GM19324 (cell line): ENCODE results near the gene NWD2.

ENCODE experiments used
- ATAC-seq: cut with Tn5 transposase; IDR thresholded peaks from one replicate; pipeline ENCODE4 v1.9.1; 2021; ENCODE audit warnings: mild to moderate bottlenecking, moderate library complexity; ENCODE audit not compliant: unreplicated experiment, low FRiP score

The NWD2 gene

GRCh38 chr4:37438564-37439279 is 194.2 kb downstream of the NWD2 start:
- no peak for ATAC-seq

DNA sequence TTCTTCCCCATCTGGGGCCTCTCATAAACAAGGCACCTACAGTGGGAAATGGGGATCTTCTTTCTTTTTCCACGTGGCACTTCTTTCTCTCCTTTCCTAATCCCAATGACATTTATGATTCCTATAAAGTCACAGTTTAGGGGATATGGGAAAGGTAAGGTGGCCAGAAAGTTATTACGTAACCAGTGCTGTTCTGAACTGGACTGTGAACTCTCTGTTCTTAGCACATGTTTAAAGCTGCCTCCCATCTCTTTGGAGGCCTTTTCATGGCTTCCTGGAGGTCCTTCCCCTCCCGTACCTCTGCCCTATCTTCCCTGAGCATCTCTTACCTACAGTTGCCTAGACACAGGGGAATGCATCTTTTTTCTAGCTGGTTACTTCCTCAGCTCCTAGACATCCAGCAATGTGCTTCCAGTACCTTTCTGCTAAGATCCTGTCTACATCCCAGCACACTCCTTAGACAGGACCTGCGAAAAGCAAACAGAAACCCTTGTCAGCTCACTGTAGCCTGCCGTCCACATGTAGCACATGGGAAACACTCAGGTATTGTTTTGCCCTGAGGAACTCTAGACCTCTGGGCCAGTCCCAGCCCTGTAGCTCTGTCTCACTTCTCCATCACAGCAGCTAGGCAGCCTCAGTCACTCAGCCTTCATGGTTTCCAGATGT is 195.4 kb downstream of the NWD2 start:
- ATAC-seq = no peak

GRCh38 chr4:37440501-37440900 is 196.0 kb downstream of the NWD2 start:
- no peak for ATAC-seq

- ATAC-seq = no peak
These were observed 196.9 kb downstream of the NWD2 start for GRCh38 chr4:37441231-37442061.

DNA sequence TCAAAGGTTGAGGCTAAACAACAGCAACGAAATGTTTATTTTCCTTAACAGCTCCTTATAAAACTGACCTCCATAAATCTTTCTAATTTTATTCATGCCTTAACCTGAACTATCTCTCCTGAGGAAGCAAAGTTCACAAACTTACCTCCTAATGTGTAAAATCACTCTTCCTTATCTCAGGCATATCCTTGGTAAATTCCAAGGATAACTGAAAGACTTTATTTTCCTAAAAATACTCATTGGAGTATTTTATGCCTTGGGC is 197.4 kb downstream of the NWD2 start:
- no peak for ATAC-seq

GRCh38 chr4:37443137-37443536 is 198.6 kb downstream of the NWD2 start:
- no peak for ATAC-seq

DNA sequence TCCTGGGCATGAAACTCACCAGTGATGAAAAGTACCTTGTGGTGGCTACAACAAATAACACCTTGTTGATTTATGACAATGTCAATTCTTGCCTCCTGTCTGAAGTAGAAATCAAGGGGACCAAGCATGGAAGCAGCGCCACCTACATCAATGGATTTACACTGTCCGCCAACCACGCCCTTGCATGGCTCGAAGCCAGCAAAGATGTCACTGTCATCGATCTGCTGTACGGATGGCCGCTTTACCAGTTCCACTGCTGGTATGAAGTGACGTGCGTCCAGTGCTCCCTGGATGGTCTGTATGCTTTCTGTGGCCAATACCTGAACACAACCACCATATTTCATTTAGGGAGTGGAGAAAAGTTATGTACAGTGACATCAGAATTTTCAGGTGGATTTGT is 200.5 kb downstream of the NWD2 start:
- no peak for ATAC-seq

GRCh38 chr4:37446016-37446415 is 201.5 kb downstream of the NWD2 start:
- no peak for ATAC-seq

GRCh38 chr4:37447886-37448285 is 203.3 kb downstream of the NWD2 start:
- ATAC-seq = no peak

DNA sequence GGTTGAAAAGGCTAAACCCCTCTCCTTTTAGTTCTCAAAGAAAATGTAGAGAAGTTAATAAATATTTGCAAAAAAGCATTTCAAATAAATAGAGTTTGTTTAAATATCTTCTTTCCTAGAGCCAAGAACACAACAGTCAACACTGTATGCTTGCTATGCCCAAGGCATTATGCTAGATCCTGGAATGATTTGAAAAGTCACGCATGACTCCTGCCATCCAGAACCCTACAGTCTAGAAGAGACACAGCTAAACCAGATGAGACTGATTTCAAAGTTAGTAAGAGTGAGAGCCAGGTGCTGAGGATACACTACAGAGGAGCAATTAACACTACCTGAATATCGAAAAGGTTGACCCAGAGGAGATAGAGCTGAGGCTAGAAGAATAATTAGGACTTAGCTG is 205.8 kb downstream of the NWD2 start:
- ATAC-seq = no peak

GRCh38 chr4:37450911-37451310 is 206.4 kb downstream of the NWD2 start:
- ATAC-seq = no peak

GRCh38 chr4:37451656-37452055 is 207.1 kb downstream of the NWD2 start:
- ATAC-seq = no peak

DNA sequence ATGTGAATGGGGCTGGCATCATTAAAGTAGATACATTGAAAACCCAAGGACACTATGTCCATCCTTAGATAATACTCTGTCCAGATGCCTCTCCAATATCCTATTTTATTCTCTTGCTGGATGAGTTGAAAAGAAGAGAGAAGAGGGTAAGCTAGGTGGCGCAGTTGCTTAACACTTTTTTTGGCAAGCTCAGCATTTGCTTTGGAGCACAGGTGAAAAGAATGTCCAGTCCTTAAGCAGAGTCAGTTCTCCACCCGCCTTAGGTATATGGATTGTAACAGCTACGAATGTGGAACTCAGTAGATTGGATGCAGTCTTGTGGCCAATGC is 208.4 kb downstream of the NWD2 start:
- peak; percentile 49 for ATAC-seq

DNA sequence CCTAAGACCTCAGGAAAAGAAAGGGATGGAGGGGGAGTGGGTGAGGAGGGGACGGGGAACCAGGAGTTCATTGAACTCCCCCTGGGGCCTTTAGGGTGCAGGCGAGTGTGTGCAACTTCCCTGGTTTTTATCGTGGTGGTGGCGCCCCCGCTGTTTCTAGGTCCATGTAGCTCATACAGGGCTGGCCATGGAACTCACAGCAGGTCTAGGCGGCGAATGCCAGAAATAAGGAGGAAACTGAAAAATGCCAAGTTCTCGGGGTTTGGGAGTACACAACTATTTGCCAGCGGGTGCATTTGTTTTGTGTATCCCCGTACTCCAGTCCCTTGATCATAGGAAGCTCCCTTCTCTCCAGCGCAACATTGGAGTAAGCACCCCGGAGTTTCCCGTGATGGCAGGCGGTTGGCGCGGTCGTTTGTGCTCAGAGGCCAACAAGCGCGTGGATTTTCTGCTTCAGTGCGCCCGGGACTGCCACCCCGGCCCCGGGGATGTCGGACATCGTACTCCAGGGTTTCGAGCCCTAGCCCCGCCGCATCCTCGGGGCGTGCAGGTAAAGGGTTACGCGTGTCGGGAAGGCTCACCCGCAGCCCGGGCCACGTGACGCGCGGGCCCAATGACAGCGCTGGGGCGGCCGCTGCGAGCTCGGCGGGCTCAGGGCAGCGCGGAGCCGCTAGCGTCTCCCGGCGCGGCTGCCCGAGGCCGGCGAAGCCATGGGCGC is 208.9 kb downstream of the NWD2 start:
- peak; percentile 75 for ATAC-seq

- no peak for ATAC-seq
These were observed 209.7 kb downstream of the NWD2 start for GRCh38 chr4:37453999-37454800.

DNA sequence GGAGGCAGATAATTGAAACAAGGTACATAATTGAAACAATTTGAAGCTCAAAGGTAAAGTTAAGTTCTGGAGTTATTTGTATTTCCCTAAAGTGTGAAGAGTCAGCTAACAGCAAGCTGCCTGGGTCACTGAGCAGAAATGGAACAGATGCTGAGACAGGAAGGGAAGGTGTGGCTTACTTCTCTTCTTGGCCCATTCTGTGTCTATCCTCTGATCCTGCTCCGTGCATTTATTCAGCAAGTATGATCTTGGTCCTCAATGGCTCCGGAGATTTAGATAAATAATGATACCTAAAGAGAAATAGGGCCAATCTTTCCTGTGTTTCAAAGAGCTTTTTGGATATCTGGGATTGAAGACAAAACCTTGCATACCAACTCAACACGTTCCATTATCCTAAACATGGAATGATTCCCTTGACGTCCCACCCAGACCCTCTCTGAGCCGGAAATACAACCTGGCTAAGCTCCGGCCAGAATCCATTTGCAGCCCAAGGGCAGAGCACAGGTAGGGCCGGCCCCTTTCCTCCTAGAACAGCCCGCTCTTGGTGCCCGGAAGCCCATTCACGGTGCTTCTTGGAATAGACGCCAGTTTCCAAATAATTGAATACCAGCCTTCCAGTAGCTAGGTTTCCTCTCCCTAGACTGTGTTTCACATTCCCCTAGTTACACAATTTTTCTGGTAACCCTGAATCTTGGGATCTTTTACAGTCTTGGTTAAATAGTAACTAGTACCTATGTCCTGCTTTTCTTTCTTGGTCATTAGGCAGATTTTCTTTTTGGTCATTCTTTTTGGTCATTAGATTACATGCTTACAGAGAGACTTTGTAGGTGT is 211.0 kb downstream of the NWD2 start:
- ATAC-seq = no peak

GRCh38 chr4:37461801-37462200 is 217.3 kb downstream of the NWD2 start:
- ATAC-seq = no peak

GRCh38 chr4:37463033-37463856 is 218.7 kb downstream of the NWD2 start:
- no peak for ATAC-seq
